ENCODE data around the gene GLI2. TPM values are rescaled to one million over a fixed set of nuclear protein-coding genes. Genes with fewer than 3 reads are reported as not detected.

GLI2 gene
- total and polyA plus RNA-seq, 2 experiments from 2014 or later: 53.6 to 57.0 TPM

DNA sequence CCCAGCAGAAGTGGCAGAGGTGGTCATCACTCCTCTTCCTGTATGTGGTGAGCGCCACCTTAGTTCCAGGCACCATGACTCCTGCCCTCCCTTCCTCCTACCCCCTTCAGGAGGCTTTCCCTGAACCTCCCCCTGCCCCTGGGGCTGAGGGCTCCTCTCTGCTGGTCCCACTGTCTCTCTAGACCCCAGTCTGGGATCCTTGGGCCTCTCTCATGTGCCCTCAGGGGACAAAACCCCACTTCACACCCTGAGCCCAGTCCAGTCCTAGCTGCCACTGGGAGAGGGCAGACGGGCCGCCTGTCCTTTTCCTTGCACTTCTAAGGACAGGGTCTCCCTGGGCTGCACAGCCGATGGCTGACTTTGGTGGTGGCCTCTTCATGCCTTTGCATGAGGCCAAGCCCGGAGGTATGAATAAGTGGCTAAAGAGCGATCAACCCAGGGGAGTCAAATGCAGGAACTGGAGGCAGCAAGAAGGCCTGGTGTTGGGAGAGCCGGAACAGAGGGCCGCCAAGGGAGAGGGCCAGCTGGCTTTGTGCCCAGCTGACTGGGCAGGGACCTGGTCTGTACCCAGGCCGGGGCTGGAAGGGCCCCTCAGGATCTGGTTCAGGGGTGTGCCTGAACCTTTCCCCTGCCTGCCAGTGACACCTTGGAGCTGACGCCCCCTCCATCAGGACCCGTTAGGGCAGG lies 29.5 kb downstream of the GLI2 start:
- H3K36me3 Mint-ChIP-seq (ENCODE audit: low read depth): no peaks in the 10 kb centered on the region
- H4K20me1 ChIP-seq (replicated peaks; ENCODE audit: insufficient read depth): peaks cover 80% of the 10 kb centered on the region
- TF ChIP-seq, protein P1, sequence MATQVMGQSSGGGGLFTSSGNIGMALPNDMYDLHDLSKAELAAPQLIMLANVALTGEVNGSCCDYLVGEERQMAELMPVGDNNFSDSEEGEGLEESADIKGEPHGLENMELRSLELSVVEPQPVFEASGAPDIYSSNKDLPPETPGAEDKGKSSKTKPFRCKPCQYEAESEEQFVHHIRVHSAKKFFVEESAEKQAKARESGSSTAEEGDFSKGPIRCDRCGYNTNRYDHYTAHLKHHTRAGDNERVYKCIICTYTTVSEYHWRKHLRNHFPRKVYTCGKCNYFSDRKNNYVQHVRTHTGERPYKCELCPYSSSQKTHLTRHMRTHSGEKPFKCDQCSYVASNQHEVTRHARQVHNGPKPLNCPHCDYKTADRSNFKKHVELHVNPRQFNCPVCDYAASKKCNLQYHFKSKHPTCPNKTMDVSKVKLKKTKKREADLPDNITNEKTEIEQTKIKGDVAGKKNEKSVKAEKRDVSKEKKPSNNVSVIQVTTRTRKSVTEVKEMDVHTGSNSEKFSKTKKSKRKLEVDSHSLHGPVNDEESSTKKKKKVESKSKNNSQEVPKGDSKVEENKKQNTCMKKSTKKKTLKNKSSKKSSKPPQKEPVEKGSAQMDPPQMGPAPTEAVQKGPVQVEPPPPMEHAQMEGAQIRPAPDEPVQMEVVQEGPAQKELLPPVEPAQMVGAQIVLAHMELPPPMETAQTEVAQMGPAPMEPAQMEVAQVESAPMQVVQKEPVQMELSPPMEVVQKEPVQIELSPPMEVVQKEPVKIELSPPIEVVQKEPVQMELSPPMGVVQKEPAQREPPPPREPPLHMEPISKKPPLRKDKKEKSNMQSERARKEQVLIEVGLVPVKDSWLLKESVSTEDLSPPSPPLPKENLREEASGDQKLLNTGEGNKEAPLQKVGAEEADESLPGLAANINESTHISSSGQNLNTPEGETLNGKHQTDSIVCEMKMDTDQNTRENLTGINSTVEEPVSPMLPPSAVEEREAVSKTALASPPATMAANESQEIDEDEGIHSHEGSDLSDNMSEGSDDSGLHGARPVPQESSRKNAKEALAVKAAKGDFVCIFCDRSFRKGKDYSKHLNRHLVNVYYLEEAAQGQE (IDR thresholded peaks at IDR 0.05; ENCODE audit: unreplicated experiment): no peak
- TF ChIP-seq ZNF114 (CRISPR knock-in tag; IDR thresholded peaks at IDR 0.05) (no peak), EZH2 (IDR thresholded peaks at IDR 0.05; ENCODE audit: low read depth, unreplicated experiment) (no peak), STAT1 (IDR thresholded peaks at IDR 0.05; ENCODE audit: unreplicated experiment) (no peak), CREB1 (CRISPR knock-in tag; IDR thresholded peaks at IDR 0.05; ENCODE audit: low read depth) (no peak), ZNF331 (CRISPR knock-in tag; IDR thresholded peaks at IDR 0.05; ENCODE audit: low read depth) (no peak), EZH2phosphoT487 (IDR thresholded peaks at IDR 0.05; ENCODE audit: unreplicated experiment) (no peak), NANOG (IDR thresholded peaks at IDR 0.05; ENCODE audit: borderline replicate concordance) (no peak), JUNB (IDR thresholded peaks at IDR 0.05; ENCODE audit: unreplicated experiment) (no peak), POLR2AphosphoS5 (IDR thresholded peaks at IDR 0.05; ENCODE audit: low read depth) (no peak)
- TF ChIP-seq, protein P2, sequence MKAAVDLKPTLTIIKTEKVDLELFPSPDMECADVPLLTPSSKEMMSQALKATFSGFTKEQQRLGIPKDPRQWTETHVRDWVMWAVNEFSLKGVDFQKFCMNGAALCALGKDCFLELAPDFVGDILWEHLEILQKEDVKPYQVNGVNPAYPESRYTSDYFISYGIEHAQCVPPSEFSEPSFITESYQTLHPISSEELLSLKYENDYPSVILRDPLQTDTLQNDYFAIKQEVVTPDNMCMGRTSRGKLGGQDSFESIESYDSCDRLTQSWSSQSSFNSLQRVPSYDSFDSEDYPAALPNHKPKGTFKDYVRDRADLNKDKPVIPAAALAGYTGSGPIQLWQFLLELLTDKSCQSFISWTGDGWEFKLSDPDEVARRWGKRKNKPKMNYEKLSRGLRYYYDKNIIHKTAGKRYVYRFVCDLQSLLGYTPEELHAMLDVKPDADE (IDR thresholded peaks at IDR 0.05): no peak
- TF ChIP-seq, protein P3, sequence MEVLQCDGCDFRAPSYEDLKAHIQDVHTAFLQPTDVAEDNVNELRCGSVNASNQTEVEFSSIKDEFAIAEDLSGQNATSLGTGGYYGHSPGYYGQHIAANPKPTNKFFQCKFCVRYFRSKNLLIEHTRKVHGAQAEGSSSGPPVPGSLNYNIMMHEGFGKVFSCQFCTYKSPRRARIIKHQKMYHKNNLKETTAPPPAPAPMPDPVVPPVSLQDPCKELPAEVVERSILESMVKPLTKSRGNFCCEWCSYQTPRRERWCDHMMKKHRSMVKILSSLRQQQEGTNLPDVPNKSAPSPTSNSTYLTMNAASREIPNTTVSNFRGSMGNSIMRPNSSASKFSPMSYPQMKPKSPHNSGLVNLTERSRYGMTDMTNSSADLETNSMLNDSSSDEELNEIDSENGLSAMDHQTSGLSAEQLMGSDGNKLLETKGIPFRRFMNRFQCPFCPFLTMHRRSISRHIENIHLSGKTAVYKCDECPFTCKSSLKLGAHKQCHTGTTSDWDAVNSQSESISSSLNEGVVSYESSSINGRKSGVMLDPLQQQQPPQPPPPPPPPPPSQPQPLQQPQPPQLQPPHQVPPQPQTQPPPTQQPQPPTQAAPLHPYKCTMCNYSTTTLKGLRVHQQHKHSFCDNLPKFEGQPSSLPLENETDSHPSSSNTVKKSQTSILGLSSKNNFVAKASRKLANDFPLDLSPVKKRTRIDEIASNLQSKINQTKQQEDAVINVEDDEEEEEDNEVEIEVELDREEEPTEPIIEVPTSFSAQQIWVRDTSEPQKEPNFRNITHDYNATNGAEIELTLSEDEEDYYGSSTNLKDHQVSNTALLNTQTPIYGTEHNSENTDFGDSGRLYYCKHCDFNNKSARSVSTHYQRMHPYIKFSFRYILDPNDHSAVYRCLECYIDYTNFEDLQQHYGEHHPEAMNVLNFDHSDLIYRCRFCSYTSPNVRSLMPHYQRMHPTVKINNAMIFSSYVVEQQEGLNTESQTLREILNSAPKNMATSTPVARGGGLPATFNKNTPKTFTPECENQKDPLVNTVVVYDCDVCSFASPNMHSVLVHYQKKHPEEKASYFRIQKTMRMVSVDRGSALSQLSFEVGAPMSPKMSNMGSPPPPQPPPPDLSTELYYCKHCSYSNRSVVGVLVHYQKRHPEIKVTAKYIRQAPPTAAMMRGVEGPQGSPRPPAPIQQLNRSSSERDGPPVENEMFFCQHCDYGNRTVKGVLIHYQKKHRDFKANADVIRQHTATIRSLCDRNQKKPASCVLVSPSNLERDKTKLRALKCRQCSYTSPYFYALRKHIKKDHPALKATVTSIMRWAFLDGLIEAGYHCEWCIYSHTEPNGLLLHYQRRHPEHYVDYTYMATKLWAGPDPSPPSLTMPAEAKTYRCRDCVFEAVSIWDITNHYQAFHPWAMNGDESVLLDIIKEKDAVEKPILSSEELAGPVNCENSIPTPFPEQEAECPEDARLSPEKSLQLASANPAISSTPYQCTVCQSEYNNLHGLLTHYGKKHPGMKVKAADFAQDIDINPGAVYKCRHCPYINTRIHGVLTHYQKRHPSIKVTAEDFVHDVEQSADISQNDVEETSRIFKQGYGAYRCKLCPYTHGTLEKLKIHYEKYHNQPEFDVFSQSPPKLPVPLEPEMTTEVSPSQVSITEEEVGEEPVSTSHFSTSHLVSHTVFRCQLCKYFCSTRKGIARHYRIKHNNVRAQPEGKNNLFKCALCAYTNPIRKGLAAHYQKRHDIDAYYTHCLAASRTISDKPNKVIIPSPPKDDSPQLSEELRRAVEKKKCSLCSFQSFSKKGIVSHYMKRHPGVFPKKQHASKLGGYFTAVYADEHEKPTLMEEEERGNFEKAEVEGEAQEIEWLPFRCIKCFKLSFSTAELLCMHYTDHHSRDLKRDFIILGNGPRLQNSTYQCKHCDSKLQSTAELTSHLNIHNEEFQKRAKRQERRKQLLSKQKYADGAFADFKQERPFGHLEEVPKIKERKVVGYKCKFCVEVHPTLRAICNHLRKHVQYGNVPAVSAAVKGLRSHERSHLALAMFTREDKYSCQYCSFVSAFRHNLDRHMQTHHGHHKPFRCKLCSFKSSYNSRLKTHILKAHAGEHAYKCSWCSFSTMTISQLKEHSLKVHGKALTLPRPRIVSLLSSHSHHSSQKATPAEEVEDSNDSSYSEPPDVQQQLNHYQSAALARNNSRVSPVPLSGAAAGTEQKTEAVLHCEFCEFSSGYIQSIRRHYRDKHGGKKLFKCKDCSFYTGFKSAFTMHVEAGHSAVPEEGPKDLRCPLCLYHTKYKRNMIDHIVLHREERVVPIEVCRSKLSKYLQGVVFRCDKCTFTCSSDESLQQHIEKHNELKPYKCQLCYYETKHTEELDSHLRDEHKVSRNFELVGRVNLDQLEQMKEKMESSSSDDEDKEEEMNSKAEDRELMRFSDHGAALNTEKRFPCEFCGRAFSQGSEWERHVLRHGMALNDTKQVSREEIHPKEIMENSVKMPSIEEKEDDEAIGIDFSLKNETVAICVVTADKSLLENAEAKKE (CRISPR knock-in tag; IDR thresholded peaks at IDR 0.05): no peak
- TF ChIP-seq, protein P4, sequence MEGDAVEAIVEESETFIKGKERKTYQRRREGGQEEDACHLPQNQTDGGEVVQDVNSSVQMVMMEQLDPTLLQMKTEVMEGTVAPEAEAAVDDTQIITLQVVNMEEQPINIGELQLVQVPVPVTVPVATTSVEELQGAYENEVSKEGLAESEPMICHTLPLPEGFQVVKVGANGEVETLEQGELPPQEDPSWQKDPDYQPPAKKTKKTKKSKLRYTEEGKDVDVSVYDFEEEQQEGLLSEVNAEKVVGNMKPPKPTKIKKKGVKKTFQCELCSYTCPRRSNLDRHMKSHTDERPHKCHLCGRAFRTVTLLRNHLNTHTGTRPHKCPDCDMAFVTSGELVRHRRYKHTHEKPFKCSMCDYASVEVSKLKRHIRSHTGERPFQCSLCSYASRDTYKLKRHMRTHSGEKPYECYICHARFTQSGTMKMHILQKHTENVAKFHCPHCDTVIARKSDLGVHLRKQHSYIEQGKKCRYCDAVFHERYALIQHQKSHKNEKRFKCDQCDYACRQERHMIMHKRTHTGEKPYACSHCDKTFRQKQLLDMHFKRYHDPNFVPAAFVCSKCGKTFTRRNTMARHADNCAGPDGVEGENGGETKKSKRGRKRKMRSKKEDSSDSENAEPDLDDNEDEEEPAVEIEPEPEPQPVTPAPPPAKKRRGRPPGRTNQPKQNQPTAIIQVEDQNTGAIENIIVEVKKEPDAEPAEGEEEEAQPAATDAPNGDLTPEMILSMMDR (conservative IDR thresholded peaks at IDR 0.05; ENCODE audit: low read depth in 2 of 2): no peak
- no peaks in the 10 kb centered on the region for H3K27me3 ChIP-seq (ENCODE audit: insufficient read depth)
- H2AFZ ChIP-seq: no peak overlapping the region
- H3K4me3 Mint-ChIP-seq: no peak overlapping the region
- peak overlapping the region; percentile 84 for H3K27ac ChIP-seq (ENCODE audit: low read depth)
- H3K4me1 ChIP-seq (ENCODE audit: insufficient read depth): peaks cover 44% of the 10 kb centered on the region
- H3K27me3 Mint-ChIP-seq (ENCODE audit: insufficient read depth, low read depth, poor library complexity): peaks cover 7% of the 10 kb centered on the region
- no peaks in the 10 kb centered on the region for H3K9me2 ChIP-seq (ENCODE audit: insufficient read depth)
- no peak; the same call in 2 of the 3 replicates for ATAC-seq
- H3F3A ChIP-seq (replicated peaks; ENCODE audit: low read depth): peaks cover 13% of the 10 kb centered on the region; the same call in 1 of the 2 replicates
- H3K27ac Mint-ChIP-seq: peak overlapping the region; percentile 63; the same call in 1 of the 2 replicates
- peak overlapping the region; percentile 51 for H3K4me2 ChIP-seq
- DNase-seq (ENCODE audit: low spot score): no peak
- H3K4me3 ChIP-seq: no peak overlapping the region
- H3K79me2 ChIP-seq (replicated peaks; ENCODE audit: insufficient read depth): peaks cover 100% of the 10 kb centered on the region
- H3K4me1 Mint-ChIP-seq: peaks cover 77% of the 10 kb centered on the region
- no peaks in the 10 kb centered on the region for H3K9me3 Mint-ChIP-seq
- H3K36me3 ChIP-seq (ENCODE audit: insufficient read depth): no peaks in the 10 kb centered on the region
